Globus pallidus (tissue), 1 donor: ENCODE data around the gene GAPT.

Experiments
- DNase-seq: peaks from one replicate; pipeline ENCODE4 v3.0.0-alpha.2; 2015; ENCODE audit warnings: low spot score

GAPT gene

GRCh38 chr5:58491216-58491892 is at the start of gene GAPT:
GAPT (plus strand) TSS chr5:58491435; CDS start chr5:58494537, 3,102 bp downstream.
- peak; percentile 46 for DNase-seq

GRCh38 chr5:58444805-58445204 is 46.4 kb upstream of the GAPT start:
- DNase-seq, result no peak

DNA sequence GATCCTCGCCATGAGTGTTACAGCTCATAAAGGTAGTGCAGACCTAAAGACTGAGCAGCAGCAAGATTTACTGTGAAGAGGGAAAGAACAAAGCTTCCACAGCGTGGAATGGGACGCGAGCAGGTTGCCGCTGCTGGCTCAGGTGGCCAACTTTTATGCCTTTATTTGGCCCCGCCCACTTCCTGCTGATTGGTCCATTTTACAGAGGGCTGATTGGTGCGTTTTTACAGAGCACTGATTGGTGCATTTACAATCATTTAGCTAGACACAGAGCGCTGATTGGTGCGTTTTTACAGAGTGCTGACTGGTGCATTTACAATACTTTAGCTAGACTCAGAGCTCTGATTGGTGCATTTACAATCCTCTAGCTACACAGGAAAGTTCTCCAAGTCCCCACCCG is 45.2 kb upstream of the GAPT start:
- no peak for DNase-seq

- DNase-seq, result no peak
Measured at GRCh38 chr5:58447226-58447625, 44.0 kb upstream of the GAPT start.

DNA sequence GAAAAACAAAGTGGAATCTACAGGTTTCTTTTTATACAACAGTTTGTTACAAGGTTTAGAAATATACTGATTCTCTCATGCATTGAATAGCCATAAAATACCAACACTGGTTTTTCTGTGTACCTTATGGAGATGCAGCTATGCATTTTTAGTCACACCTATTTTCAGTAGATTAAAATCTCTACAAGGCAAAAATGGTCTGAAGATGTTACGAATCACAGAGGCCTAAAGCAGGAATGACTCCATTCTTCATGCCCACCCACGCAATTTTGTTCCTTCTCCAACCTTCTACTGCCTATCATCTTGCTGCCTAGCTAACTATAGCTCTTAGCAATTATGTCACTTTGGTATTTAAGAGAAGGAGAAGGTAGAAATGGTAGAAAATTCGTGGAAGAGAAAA is 41.2 kb upstream of the GAPT start:
- no peak for DNase-seq

DNA sequence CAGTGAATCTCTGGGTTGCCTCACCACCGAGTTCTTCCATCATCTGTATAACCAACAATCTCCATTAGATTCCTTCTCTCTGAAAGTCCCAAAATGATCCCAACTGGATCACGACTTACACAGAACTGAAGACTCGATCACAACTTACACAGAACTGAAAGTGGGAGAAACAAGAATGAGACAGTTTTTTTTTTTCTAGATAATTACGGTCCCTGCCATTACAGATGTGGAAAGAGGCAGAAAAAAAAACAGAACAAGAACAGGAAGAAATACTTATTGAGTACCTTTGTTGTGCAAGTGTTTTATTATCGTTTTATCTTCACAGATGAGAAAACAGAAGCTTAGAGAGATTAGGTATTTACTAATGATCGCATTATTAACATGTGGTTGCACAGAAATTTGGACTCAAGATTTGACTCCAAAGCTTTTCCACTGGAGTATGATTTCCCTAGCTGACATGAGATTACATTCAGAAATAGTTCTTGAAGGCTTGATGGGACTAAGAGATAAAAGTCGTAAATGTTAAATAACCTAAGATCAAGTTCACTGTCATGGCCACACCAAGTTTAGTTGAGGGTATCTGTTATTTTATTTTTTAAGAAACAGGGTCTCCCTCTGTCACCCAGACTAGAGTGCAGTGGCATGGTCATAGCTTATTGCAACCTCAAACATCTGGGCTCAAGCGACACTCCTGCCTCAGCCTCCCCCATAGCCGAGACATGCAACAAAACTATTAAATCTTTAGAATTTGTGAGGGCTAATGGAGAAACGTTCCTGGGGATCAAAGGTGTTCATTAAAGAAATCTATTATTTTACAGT is 40.2 kb upstream of the GAPT start:
- DNase-seq, result no peak

DNA sequence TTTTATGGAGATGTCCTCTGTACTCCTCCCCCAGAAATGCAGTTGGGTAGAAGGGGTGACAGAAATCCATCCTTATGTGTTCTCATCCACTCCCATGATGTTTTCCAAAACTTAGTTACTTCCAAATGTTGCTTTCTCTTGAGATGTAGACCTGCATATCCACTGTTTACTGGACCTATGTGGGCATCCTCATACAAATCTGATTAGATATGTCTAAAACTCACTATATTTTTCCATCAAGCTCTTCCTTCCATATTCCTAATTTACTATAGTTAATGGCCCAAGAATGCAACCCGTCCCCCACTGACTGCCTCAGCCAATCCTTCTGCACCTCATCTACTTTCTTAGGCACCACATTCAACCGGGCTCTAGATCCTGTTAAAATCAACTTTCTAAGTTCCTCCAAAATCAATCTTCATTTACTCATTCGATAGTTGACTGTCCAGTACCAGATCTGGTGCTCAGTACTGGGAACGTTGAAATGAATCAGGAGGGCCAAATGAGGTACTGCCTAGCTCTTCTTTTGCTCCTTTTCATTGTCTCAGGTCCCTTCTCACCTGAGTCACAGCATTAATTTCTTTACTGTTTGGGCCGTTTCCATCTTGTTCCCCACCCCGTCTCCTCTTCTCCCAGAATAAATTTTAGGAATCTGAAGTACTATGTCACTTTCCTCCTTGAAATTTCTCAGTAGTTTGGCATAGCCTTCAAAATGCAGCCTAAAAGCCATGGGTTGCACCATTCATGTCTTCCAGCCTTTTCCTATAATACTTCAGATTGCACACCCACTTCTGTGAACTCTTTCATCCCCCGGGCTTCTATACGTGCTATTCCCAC is 39.3 kb upstream of the GAPT start:
- DNase-seq, result no peak

DNA sequence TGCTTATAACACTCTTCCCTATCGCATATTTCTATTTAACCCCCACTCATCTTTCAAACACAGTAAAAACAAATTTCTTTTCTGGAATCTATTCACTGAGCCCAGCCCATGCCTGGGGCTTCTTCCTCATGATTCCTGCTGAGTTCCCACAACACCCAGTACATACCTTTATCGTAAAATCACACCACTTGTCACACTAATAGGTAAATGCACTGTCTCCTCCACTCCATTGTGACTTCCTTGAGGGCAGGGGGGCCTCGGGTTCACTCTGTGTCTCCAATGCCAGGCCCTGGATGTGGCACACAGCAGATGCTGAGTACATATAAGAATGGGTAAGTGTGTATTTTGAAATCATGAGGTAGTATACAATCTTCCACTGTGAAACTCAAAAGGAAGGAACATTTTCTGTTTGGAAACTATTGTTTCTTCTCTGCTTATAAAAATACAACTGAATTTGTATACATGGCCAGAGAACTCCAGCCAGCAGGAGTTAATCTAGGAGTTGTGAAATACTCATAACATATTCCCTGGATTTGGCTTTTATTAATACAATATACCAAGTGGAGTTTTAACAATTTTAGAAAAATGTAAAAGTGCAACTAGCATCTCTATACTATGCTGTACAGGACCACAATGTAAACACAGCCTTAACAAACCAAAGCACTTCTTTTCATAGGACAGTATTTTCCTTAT is 38.5 kb upstream of the GAPT start:
- no peak for DNase-seq

GRCh38 chr5:58453306-58453705 is 37.9 kb upstream of the GAPT start:
- no peak for DNase-seq

GRCh38 chr5:58454025-58454424 is 37.2 kb upstream of the GAPT start:
- no peak for DNase-seq

DNA sequence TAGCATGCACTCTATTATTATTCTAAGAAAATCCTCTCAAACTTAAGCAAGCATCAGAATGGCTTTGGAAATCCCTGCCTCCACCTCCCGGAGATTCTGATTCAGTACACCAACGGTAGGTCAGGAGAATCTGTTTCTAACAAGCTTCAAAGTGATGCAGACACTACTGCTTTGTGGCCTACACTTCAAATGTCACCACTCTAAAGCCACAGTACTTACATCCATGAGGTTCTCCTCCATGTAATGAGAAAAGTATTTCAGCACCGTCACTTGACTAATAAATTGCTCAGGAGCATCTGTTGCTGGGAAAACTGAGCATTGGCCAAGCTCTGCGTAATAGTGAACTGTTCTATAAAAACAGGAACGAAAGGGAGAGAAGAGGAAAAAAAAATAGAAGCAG is 36.2 kb upstream of the GAPT start:
- no peak for DNase-seq

- DNase-seq, result no peak
Measured at GRCh38 chr5:58455480-58455879, 35.8 kb upstream of the GAPT start.

DNA sequence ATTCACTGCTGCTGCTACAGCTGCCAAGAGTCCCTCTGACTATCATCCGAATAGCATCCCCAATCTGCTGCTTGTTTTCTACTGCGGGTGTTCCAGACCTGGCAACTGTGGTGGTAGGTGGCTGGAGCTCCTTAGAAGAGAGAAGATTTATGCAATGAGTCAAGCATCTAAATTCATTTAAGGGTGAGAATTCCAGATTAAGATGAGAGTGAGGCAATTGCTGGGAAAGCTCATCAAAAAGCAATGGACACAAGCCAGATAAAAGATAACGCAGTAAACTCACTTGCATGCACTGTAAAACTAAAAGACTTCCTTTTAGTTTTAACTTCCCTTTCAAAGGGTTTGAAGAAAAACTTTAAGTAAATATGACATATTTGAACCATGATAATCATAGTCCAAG is 35.2 kb upstream of the GAPT start:
- DNase-seq, result no peak

GRCh38 chr5:58456486-58456885 is 34.7 kb upstream of the GAPT start:
- DNase-seq, result no peak

GRCh38 chr5:58457050-58457449 is 34.2 kb upstream of the GAPT start:
- DNase-seq, result no peak

- DNase-seq, result no peak
Measured at GRCh38 chr5:58458141-58458742, 33.0 kb upstream of the GAPT start.

DNA sequence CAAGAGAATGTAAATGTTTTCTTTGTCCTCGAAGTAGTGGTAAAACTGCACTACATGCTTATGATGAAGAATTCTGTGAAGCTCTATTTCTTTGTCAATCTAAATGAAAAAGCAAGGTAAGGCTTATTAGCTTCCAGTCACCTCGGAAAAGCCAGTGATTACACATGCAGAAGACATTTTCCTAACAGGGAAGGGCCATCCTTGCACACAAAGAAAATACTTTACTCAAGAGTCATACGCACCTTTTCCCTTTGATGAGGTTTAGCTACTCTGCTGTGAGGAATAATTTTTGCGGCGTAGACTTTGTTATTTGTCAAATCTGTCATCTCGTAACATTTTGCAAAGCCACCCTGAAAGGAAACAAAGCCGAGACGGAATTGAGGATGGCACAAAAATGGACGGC is 32.5 kb upstream of the GAPT start:
- no peak for DNase-seq

GRCh38 chr5:58459146-58460001 is 31.9 kb upstream of the GAPT start:
- DNase-seq, result peak; percentile 20

GRCh38 chr5:58460002-58460731 is 31.1 kb upstream of the GAPT start, which contains the start of gene PLK2:
PLK2 (minus strand) TSS chr5:58460086; CDS start chr5:58459959, 127 bp downstream.
- DNase-seq, result peak; percentile 94
